Effector memory CD8-positive, alpha-beta T cell (primary cell): ENCODE data around the gene DSTN.

Source experiments
- ATAC-seq: fragments of 150-1000 bp; cut with Tn5 transposase; replicated peaks from 2 replicates; pipeline ENCODE4 v1.10.0; 2021; ENCODE audit warnings: mild to moderate bottlenecking, moderate library complexity
- DNase-seq, 3 experiments: peaks; one replicate each; pipeline ENCODE4 v3.0.0; 2021
- H3K27ac Mint-ChIP-seq, 2 donors: one replicate each; pipeline ENCODE4 v1.8.0; 2022; ENCODE audit warnings: mild to moderate bottlenecking in 2 of 2, mixed read lengths in 2 of 2, moderate library complexity in 2 of 2
- H3K27me3 Mint-ChIP-seq, 2 donors: one replicate each; pipeline ENCODE4 v1.8.0; 2022; ENCODE audit warnings: mixed read lengths in 2 of 2
- H3K36me3 Mint-ChIP-seq: one replicate; pipeline ENCODE4 v1.8.0; 2022; ENCODE audit warnings: mild to moderate bottlenecking, moderate library complexity, mixed read lengths; ENCODE audit not compliant: insufficient read depth
- H3K4me1 Mint-ChIP-seq, 2 donors: one replicate each; pipeline ENCODE4 v1.8.0; 2022; ENCODE audit warnings: low read depth in 2 of 2, mixed read lengths in 2 of 2
- H3K4me3 Mint-ChIP-seq, 2 donors: one replicate each; pipeline ENCODE4 v1.8.0; 2022; ENCODE audit warnings: mild to moderate bottlenecking in 2 of 2, mixed read lengths in 2 of 2, moderate library complexity in 2 of 2
- H3K9me3 Mint-ChIP-seq, 2 donors: one replicate each; pipeline ENCODE4 v1.8.0; 2022; ENCODE audit warnings: mixed read lengths in 2 of 2

Gene DSTN

DNA sequence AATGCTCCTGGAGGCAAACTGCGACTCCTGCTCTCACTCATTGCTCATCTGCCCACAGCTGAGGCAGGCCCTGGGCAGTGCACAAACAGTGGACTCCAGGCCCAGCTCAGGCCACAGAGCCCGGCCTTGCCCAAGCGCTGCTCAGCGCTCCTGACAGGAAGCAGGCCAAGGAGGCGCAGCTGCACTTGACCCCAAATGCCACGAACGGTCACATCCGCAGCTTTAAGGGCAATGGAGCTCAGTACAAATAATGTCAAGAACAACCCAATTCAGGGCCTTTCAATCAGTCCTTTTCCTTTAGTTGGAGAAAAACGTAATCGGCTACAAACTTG is 78.4 kb downstream of the DSTN start:
- H3K4me3 Mint-ChIP-seq: no peak overlapping the region
- no peaks in the 10 kb centered on the region for H3K36me3 Mint-ChIP-seq
- H3K9me3 Mint-ChIP-seq: no peaks in the 10 kb centered on the region
- no peaks in the 10 kb centered on the region for H3K27me3 Mint-ChIP-seq
- no peak overlapping the region for H3K27ac Mint-ChIP-seq
- no peak for DNase-seq
- peaks cover 0 to 11% of the 10 kb centered on the region in 2 donors for H3K4me1 Mint-ChIP-seq
- ATAC-seq: no peak

DNA sequence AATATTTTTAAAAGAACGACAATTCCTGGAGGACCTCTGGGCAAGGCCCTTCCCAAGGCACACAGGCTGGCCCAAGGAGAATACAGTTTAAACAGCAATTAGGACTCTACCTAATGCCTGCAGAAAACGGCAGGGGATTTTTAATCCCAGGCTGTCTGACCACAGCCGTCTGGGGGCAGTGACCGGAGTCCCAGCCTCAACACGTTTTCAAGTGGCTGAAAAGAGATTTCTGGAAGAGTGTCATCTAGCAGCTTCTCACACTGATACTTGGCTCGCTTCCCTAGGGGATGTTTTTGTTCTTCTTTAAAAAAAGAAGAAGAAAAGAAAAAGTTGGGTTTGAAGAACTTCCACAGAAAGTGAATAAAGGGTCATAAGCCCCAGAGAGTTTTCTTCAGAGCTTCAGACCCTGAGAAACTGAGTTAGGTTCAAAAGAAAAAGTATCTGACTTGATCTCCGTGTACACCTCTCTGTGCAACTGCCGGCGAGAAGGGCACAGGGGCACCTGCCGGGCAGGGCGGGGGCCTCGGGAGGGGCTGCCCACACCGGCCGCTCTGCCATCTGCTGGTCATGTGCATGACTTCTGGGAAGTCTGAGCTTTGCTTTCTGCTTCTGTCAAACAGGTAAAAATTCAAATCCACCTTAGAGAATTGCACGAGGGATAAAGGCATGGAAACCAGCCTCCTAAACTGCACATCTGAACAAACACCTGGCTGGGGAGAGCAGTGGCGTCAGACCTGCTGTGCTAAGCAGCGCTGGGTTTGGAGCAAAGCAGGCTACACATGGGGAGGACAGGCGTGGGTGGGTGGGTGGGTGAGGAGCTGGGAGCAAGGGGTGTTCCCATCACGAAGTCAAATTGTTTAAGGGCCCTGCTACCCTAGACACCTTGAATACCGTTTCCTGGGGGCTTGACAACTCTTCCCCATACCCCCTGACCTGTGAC is 79.2 kb downstream of the DSTN start:
- Mint-ChIP-seq H3K27ac (no peak overlapping the region), H3K4me3 (no peak overlapping the region), H3K9me3 (no peaks in the 10 kb centered on the region), H3K36me3 (no peaks in the 10 kb centered on the region), H3K4me1 (peaks cover 0 to 11% of the 10 kb centered on the region in 2 donors), H3K27me3 (no peaks in the 10 kb centered on the region)
- DNase-seq: no peak
- ATAC-seq: no peak

DNA sequence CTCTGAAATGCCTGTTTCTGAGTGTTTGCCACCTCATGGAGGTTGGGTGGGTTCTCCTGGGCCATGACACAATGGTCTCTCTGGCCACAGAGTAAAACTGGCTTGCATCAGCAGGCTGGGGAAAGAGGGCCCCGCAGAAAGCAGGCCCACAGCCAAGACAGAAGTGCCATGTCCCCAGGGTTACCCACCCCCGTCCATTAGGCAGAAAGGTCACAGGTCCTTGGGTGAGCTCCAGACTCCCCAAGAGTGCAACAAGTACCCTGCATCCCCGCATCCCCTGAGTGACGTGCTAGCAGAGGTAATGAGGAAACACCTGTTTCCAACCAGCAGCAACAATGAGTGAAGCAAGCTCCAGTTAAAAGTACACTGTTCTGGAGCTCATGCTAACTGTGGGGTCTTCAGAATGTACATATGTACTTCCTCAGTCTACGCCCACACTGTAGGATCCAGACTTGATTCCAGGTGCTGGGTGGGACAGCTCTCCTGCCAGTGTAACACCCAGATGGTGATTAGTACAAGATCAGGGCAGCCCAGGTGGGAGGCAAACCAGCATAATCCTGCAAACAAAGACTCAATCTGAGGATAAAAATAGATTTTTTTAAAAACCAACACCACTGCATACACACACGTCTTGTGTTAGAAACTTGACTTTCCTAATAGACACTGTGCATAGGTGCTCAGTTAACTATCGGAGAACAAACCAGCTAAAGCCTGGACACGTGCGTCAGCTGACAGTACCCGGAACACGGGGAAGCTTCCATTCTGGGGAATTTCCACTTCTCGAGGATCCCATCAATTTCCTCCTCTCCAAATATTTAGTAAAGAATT is 80.6 kb downstream of the DSTN start:
- H3K9me3 Mint-ChIP-seq: no peaks in the 10 kb centered on the region
- no peak for ATAC-seq
- no peak overlapping the region for H3K27ac Mint-ChIP-seq

DNA sequence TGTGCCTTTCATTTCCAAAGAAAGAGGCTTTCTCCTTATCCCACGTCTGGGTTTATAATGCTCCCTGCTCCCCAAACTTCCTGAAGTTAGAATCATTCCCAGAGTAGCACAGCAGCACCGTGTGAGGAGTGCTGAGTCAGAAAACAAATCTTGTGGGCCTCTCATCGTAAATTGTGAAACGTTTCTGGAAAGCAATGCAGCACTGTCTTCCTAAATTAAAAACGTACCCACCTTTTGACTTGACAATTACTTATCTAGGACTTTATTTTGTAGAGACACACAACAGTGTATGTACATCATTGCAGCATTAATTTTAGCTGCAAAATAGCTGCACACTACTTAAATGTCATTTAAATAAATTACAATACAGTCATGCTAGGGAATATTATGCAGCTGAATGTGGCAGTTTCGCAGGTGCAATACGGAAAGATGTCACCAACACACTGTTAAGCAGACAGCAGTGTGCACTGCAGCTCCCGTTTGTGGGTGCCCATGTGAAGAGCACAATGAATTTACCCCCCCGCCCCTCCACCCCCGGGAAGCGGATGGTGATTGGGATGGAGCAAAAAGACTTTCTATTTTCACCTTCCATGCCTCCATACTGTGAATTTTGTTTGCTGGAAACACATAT is 81.4 kb downstream of the DSTN start:
- ATAC-seq (no peak), DNase-seq (no peak)
- Mint-ChIP-seq H3K27me3 (no peaks in the 10 kb centered on the region), H3K9me3 (no peaks in the 10 kb centered on the region), H3K36me3 (no peaks in the 10 kb centered on the region), H3K4me3 (no peak overlapping the region), H3K4me1 (peaks cover 5 to 8% of the 10 kb centered on the region in 2 donors), H3K27ac (no peak overlapping the region)

More for the DNA sequence above, 80.6 kb downstream of the DSTN start:
- Mint-ChIP-seq H3K4me1 (peaks cover 5 to 8% of the 10 kb centered on the region in 2 donors), H3K27me3 (no peaks in the 10 kb centered on the region), H3K36me3 (no peaks in the 10 kb centered on the region), H3K4me3 (no peak overlapping the region)
- no peak for DNase-seq

DNA sequence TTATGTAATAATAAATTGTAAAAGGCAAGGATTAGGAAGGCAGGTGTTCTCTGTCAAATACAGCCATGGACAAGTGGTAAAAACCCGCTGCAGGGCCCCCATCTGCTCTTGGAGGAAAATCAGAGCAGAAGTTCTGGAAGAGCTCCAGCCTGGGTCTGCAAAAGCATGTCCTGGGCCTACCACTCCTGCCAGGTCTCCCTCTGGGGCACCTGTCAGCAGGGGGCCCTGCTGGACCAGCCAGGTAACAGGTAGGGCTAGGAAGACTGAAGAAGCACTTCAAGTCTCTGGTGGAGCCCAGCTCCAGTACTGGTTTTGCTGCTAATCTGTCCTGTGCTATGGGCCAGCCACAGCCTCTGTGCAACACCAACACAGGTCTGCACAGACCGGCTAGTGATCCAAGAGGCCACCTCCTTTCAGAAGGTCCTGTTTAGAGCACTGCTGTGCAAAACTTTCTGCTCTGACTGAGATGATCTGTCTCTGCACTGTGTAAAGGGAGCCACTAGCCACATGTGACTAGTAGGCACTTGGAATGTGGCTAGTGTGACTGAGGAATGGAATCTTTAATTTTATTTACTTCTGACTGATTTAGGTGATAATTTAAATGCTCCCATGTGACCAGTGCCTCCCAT is 82.0 kb downstream of the DSTN start:
- Mint-ChIP-seq H3K4me1 (peaks cover 4 to 5% of the 10 kb centered on the region in 2 donors), H3K4me3 (no peak overlapping the region), H3K9me3 (no peaks in the 10 kb centered on the region), H3K36me3 (no peaks in the 10 kb centered on the region), H3K27me3 (no peaks in the 10 kb centered on the region), H3K27ac (no peak overlapping the region)
- ATAC-seq: no peak
- DNase-seq: no peak

DNA sequence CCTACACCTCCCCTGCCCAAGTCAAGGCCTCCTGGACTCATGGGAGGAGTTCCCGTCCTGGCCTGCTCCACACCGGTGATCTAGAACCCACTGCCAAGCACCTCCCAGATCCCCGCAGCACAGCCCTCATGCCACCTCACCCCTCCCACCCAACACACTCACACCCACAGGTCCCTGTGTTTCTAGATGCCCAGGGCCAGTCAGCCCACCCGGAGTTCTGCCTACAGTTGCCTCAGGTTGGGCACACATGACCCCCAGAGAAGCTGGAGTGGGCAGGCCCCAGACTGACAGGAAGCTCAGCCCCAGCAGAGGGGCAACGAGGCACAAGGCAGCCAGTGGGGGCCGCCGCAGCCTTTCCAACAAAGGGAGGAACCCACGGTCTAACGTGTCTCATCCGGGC is 82.5 kb downstream of the DSTN start:
- ATAC-seq (no peak), DNase-seq (no peak)
- Mint-ChIP-seq H3K27me3 (no peaks in the 10 kb centered on the region), H3K4me3 (no peak overlapping the region), H3K4me1 (peaks cover 2 to 5% of the 10 kb centered on the region in 2 donors), H3K36me3 (peaks cover 2% of the 10 kb centered on the region), H3K9me3 (no peaks in the 10 kb centered on the region), H3K27ac (no peak overlapping the region)

DNA sequence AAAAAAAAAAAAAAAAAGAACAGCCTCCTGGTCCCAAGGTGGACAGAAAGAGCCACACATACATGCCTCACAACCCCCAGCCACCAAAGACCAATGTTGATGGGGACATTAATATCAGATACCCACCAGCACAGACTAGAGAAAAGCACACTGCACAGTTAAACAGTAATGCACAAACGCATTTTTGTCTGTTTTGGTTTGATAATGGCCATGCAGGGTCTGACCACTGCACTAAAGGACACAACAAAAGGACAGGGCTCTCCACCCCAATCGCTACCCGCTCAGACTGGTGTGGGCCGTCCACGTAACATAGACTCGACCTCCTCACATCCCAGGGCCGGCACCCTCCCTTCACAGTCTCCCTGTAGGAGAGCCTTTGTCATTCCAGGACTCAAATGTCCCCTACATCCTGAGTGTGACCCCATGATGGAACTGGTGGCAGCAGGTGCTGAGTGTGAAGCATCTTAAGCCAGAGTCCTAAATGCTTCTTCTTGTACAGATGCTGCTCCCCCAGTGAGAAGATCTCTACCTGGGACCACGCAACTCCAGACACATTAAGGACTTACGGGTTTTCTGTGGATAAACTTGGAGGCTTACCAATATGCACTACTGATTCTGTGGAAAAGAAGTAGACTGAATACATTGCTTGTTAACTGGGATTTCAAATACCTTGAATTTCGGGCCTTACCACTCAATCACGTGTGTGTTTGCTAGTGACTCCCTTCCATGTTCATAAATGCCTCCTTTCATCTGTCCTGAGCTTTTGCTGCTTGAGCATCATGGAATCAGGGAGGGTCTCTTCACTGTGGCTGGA is 84.2 kb downstream of the DSTN start:
- ATAC-seq: no peak
- DNase-seq: no peak
- H3K4me3 Mint-ChIP-seq: no peak overlapping the region
- H3K27ac Mint-ChIP-seq: no peak overlapping the region
- no peaks in the 10 kb centered on the region for H3K9me3 Mint-ChIP-seq
- peaks cover 4% of the 10 kb centered on the region for H3K36me3 Mint-ChIP-seq
- no peaks in the 10 kb centered on the region for H3K27me3 Mint-ChIP-seq
- H3K4me1 Mint-ChIP-seq: peaks cover 4 to 9% of the 10 kb centered on the region in 2 donors

DNA sequence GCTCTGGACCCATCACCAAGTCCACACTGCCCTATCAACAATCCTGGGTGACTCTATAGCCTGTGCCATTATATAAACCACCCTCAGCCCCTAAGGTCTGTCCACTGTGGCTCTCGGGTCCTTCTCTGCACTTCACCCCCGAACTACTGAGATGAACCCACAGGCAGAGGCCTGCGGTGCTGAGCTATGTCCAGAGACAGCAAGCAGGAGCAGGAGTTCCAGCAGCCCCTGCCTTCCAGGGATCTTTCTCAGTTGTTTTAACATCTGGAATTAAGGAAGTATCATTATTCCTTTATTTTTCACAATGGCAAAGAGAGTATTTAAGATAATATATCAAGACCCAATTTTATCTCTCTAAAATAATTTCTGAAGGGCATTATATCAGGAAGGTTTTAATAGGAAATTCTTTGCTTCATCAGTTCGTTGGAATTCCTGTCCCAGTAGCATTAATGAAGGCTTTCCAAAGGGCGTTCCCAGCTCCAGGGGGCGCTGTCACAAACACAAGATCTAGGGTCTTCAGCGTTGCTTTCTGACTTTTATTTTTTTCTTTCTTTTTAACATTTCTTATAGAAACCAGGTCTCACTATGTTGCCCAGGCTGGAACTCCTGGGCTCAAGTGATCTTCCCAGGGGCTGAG is 84.9 kb downstream of the DSTN start:
- Mint-ChIP-seq H3K36me3 (peaks cover 9% of the 10 kb centered on the region), H3K9me3 (no peaks in the 10 kb centered on the region), H3K4me1 (peaks cover 4 to 10% of the 10 kb centered on the region in 2 donors), H3K27me3 (no peaks in the 10 kb centered on the region), H3K4me3 (no peak overlapping the region), H3K27ac (peak overlapping the region in 1 of 2 donors; percentile 19)
- DNase-seq (no peak), ATAC-seq (no peak)

DNA sequence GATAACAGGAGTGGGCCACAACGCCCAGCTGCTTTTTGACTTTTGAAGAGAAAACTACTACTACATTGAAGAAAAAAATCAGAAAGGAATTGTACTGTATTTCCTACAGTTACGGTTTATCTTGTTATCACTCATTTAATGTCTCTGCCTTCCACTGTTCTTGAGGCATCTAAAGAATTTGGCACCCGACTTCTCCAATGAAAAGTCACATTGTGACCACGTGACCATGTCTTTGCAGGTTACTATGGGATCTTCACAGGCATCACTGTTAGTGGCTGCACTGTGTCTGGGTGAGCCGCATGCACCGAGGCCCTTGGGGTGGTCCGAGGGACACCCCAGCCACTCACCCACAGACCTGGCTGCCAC is 85.4 kb downstream of the DSTN start:
- H3K4me1 Mint-ChIP-seq: peaks cover 4 to 15% of the 10 kb centered on the region in 2 donors
- H3K36me3 Mint-ChIP-seq: peaks cover 14% of the 10 kb centered on the region
- no peak overlapping the region for H3K4me3 Mint-ChIP-seq
- no peak for DNase-seq
- no peaks in the 10 kb centered on the region for H3K27me3 Mint-ChIP-seq
- ATAC-seq: no peak
- H3K27ac Mint-ChIP-seq: peak overlapping the region in 1 of 2 donors; percentile 19
- no peaks in the 10 kb centered on the region for H3K9me3 Mint-ChIP-seq

DNA sequence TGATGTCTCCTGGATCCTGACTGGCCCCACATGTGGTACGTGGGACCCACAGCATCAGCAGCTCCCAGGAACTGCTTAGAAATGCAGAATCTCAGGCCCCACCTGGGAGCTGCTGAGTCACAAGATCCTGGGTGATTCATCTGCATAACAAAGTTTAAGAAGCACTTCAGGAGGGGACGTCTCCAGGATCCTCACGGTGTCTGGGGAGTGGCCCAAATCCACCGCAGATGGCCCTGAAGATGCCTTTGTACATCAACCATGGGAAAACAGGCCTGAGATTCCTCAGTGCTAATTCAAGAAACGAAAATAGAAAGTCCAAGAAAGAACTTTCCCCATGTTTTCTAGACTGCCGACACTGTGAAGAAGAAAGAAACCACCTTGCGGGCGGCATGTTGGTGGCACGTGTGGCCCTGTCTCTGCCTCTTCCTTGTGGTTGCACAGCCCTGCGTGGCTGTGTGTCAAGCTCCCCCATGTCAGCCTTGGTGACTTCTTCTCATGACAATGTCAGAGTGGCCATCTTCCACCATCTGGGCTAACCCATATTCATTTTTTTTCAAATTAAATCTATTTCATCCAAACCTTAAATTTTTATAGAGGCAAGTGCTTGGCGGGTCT is 86.1 kb downstream of the DSTN start:
- H3K4me1 Mint-ChIP-seq: peaks cover 6 to 16% of the 10 kb centered on the region in 2 donors
- H3K27ac Mint-ChIP-seq: no peak overlapping the region

DNA sequence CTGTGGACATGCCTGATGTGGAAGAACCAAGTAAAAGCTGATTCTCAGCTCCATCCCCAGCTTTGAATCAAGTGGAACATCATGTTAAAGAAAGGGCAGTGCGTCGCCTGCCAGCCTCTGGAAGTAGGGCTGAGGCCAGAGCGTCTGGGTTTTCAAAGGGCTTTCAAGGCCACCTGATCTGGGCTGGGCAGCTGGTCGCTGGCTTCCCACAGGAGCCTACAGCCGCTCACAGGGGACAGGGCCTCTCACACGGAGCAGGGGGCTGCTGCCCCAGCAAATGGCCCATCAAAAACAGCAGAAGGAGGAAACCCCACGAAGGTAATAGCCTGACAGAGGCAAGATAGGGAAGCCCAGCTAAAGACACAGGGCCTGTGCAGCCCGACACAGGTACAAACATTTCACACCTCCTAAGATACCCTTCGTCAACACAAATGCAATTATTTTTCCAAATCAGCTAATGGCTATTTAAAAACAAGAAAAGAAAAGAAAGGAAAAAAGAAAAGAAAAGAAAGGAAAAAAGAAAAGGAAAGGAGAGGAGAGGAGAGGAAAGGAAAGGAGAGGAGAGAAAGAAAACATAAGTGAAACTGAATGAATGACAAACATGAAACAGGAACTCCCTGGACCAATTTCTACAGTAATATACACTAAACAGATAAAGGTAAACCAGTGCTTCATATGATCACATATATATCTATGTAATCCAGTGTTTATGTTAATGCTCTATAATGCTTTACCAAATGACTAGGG is 87.4 kb downstream of the DSTN start:
- Mint-ChIP-seq H3K4me1 (peaks cover 12 to 26% of the 10 kb centered on the region in 2 donors), H3K27me3 (no peaks in the 10 kb centered on the region), H3K36me3 (peaks cover 14% of the 10 kb centered on the region), H3K9me3 (no peaks in the 10 kb centered on the region), H3K27ac (no peak overlapping the region), H3K4me3 (no peak overlapping the region)
- no peak for DNase-seq
- no peak for ATAC-seq

More for the DNA sequence above, 86.1 kb downstream of the DSTN start:
- ATAC-seq (no peak), DNase-seq (no peak)
- peaks cover 14% of the 10 kb centered on the region for H3K36me3 Mint-ChIP-seq
- no peaks in the 10 kb centered on the region for H3K27me3 Mint-ChIP-seq
- no peaks in the 10 kb centered on the region for H3K9me3 Mint-ChIP-seq
- no peak overlapping the region for H3K4me3 Mint-ChIP-seq
